ENCODE results near the gene ADH4.

The ADH4 gene

DNA sequence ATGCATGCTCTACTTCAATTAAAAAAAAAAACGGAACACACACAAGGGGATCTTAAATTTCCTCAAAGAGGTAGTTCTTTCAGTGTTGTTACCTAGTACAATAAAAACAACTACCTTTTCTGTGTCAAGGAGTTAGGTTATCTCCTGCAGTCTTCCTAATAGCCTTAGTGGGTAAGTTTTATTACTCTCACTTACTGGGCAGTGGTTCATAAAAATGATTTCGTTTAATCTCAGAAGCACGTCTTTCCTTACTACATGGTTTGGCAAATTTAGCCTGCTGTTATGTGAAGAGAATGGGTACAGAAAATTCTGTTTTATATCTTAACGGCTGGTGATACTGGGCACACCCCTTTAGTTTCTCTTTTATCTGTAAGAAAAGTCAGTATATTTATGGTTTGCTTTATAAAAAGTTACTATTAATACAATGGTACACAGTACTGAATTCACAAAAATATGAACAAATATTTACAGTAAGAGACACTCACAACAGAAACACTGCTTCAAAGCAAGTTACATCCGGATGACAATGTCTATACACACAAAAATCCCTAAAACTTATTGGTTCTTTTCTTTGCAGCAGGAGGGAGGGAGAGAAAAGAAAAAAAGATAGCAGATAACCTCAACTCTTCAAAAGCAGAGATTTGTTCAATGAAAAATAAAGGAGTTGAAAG, 64.3 kb downstream of the ADH4 start:
- DNase-seq (ENCODE audit: low spot score), result no peak

DNA sequence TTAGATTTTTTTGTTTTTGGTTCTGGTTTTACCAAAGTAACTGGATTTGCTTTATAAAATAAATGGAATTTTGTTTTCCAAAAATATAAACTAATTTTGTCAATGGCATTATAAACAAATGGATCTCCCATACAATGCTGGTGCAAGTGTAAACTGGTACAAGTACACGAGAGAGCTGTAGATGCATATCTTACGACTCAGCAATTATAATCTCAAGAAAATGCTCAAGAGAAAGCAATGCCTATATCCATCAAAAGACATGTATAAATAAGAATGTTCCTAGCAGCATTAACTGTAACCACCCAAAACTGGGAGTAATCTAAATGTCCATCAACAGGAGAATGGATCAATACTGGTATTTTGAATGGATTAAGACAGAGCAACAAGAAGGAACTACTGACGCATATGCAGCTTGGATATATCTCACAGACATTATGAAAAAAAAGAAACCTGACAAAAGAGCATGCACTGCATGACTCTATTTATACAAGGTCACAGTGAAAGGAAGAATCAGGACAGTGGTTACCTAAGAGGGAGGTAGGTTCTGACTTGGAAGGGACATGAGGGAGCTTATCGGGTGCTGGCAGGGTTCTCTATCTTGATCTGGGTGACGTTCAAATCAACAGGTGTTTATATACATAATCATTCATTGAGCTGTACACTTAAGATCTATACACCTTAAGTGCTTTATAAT, 65.0 kb downstream of the ADH4 start:
- no peak for DNase-seq (ENCODE audit: low spot score)

DNA sequence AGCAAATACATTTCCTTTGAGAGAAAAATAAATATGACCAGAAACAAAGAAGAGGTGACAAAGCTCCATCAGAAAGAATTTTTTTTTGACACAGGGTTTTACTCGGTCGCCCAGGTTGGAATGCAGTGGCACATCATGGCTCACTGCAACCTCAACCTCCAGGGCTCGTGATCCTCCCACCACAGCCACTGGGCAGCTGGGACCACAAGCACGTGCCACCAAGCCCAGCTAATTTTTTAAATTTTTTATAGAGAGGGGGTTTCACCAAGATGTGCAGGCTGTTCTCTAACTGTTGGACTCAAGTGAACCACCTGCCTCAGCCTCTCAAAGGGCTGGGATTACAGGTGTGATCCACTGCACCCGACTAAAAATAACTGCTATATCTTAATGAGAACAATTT, 65.8 kb downstream of the ADH4 start:
- no peak for DNase-seq (ENCODE audit: low spot score)

DNA sequence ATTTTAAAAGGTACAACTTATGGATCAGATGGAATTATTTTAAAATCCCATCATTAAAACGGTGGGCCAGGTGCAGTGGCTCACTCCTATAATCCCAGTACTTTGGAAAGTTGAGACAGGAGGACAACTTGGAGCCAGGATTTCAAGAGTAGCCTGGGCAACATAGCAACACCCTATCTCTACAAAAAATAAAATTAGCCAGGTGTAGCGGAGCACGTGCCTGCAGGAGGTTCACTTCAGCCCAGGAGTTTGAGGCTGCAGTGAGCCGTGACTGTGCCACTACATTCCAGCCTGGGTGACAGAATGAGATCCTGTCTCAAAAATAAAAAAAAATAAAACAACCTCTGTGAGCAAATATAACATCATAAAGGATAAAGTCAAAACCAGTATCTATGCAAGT, 66.9 kb downstream of the ADH4 start:
- no peak for DNase-seq (ENCODE audit: low spot score)

- DNase-seq (ENCODE audit: low spot score), result no peak
These were observed 67.7 kb downstream of the ADH4 start for GRCh38 chr4:99076292-99076976.

DNA sequence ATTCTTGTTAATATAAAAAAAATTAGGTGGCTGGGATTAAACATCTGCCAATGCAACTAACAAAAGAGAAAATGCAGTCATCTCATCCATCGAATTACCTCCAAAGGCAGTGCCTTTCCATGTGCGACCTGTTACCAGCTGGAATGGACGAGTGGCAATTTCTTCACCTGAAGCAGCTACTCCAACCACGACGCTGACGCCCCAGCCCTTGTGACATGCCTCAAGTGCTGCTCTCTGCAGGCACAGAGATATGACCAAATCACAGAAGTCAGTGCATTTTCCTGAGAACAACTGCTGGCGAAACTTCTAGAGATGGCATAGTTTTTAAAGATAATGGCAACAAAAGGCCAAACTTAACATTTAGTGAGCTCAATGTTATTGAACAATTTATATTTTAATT, 69.3 kb downstream of the ADH4 start:
- DNase-seq (ENCODE audit: low spot score), result no peak
